ES-I3 (cell line): ENCODE results near the gene IQGAP1.

Source experiments
- H3K36me3 ChIP-seq: 2 replicates; pipeline ENCODE4 v1.6.1; 2013; ENCODE audit warnings: mild to moderate bottlenecking, low read length, control low read depth, moderate library complexity; ENCODE audit not compliant: insufficient read depth
- H3K4me1 ChIP-seq: 2 replicates; pipeline ENCODE4 v1.6.1; 2013; ENCODE audit warnings: mild to moderate bottlenecking, control low read depth, low read length; ENCODE audit not compliant: insufficient read depth
- H3K9ac ChIP-seq: 2 replicates; pipeline ENCODE4 v1.6.1; 2013; ENCODE audit warnings: low read depth, mild to moderate bottlenecking, low read length, moderate library complexity
- H3K9me3 ChIP-seq: 2 replicates; pipeline ENCODE4 v1.6.1; 2013; ENCODE audit warnings: mild to moderate bottlenecking, low read length, moderate library complexity; ENCODE audit not compliant: control insufficient read depth, insufficient read depth

Gene IQGAP1

GRCh38 chr15:90354986-90355385, 33.1 kb upstream of the IQGAP1 start:
- Histone ChIP-seq H3K4me1 (no peaks in the 10 kb centered on the region), H3K9ac (no peak overlapping the region), H3K9me3 (no peaks in the 10 kb centered on the region), H3K36me3 (no peaks in the 10 kb centered on the region)

- no peaks in the 10 kb centered on the region for H3K9me3 ChIP-seq
- no peak overlapping the region for H3K9ac ChIP-seq
- peaks cover 14% of the 10 kb centered on the region for H3K4me1 ChIP-seq
- H3K36me3 ChIP-seq = no peaks in the 10 kb centered on the region
Observed at GRCh38 chr15:90358124-90359033, 29.7 kb upstream of the IQGAP1 start.

GRCh38 chr15:90360746-90361145, 27.3 kb upstream of the IQGAP1 start:
- Histone ChIP-seq H3K9me3 (no peaks in the 10 kb centered on the region), H3K9ac (no peak overlapping the region), H3K4me1 (peaks cover 26% of the 10 kb centered on the region), H3K36me3 (no peaks in the 10 kb centered on the region)

- H3K36me3 ChIP-seq = no peaks in the 10 kb centered on the region
- H3K9ac ChIP-seq = no peak overlapping the region
- peaks cover 26% of the 10 kb centered on the region for H3K4me1 ChIP-seq
- H3K9me3 ChIP-seq = no peaks in the 10 kb centered on the region
Observed at GRCh38 chr15:90362936-90363212, 25.2 kb upstream of the IQGAP1 start.

GRCh38 chr15:90364251-90364650, 23.8 kb upstream of the IQGAP1 start:
- H3K36me3 ChIP-seq = no peaks in the 10 kb centered on the region
- H3K9me3 ChIP-seq = no peaks in the 10 kb centered on the region
- peaks cover 26% of the 10 kb centered on the region for H3K4me1 ChIP-seq
- H3K9ac ChIP-seq = no peak overlapping the region

GRCh38 chr15:90365414-90366055, 22.5 kb upstream of the IQGAP1 start:
- H3K9ac ChIP-seq = no peak overlapping the region
- peaks cover 26% of the 10 kb centered on the region for H3K4me1 ChIP-seq
- no peaks in the 10 kb centered on the region for H3K36me3 ChIP-seq
- no peaks in the 10 kb centered on the region for H3K9me3 ChIP-seq

GRCh38 chr15:90367576-90367975, 20.5 kb upstream of the IQGAP1 start:
- H3K9ac ChIP-seq = no peak overlapping the region
- no peaks in the 10 kb centered on the region for H3K36me3 ChIP-seq
- no peaks in the 10 kb centered on the region for H3K9me3 ChIP-seq
- H3K4me1 ChIP-seq = peaks cover 19% of the 10 kb centered on the region

- Histone ChIP-seq H3K9ac (no peak overlapping the region), H3K36me3 (no peaks in the 10 kb centered on the region), H3K4me1 (no peaks in the 10 kb centered on the region), H3K9me3 (peaks cover 12% of the 10 kb centered on the region; the same call in 1 of the 2 replicates)
Observed at GRCh38 chr15:90375071-90375470, 13.0 kb upstream of the IQGAP1 start.

- H3K9ac ChIP-seq = no peak overlapping the region
- no peaks in the 10 kb centered on the region for H3K4me1 ChIP-seq
- H3K36me3 ChIP-seq = no peaks in the 10 kb centered on the region
- peaks cover 12% of the 10 kb centered on the region; the same call in 1 of the 2 replicates for H3K9me3 ChIP-seq
Observed at GRCh38 chr15:90376789-90377188, 11.3 kb upstream of the IQGAP1 start.

GRCh38 chr15:90379263-90379662, 8.8 kb upstream of the IQGAP1 start:
- Histone ChIP-seq H3K36me3 (no peaks in the 10 kb centered on the region), H3K4me1 (no peaks in the 10 kb centered on the region), H3K9me3 (peaks cover 12% of the 10 kb centered on the region; the same call in 1 of the 2 replicates), H3K9ac (no peak overlapping the region)

GRCh38 chr15:90381515-90381914, 6.5 kb upstream of the IQGAP1 start:
- no peaks in the 10 kb centered on the region for H3K36me3 ChIP-seq
- H3K9ac ChIP-seq = no peak overlapping the region
- peaks cover 12% of the 10 kb centered on the region; the same call in 1 of the 2 replicates for H3K9me3 ChIP-seq
- H3K4me1 ChIP-seq = no peaks in the 10 kb centered on the region

GRCh38 chr15:90382320-90382719, 5.7 kb upstream of the IQGAP1 start:
- no peaks in the 10 kb centered on the region for H3K36me3 ChIP-seq
- peaks cover 12% of the 10 kb centered on the region; the same call in 1 of the 2 replicates for H3K9me3 ChIP-seq
- no peak overlapping the region for H3K9ac ChIP-seq
- H3K4me1 ChIP-seq = no peaks in the 10 kb centered on the region

- peaks cover 13% of the 10 kb centered on the region for H3K4me1 ChIP-seq
- H3K9me3 ChIP-seq = no peaks in the 10 kb centered on the region
- H3K36me3 ChIP-seq = peaks cover 5% of the 10 kb centered on the region; the same call in 1 of the 2 replicates
- H3K9ac ChIP-seq = no peak overlapping the region
Observed at GRCh38 chr15:90386221-90386620, 1.8 kb upstream of the IQGAP1 start.

- Histone ChIP-seq H3K36me3 (peaks cover 10% of the 10 kb centered on the region; the same call in 1 of the 2 replicates), H3K9me3 (no peaks in the 10 kb centered on the region), H3K4me1 (peaks cover 34% of the 10 kb centered on the region), H3K9ac (peak overlapping the region; percentile 67)
Observed at GRCh38 chr15:90388462-90389380, 679 bp downstream of the IQGAP1 start.
